ENCODE measurements around the gene LHX4. TPM values are rescaled to one million over a fixed set of nuclear protein-coding genes. Genes with fewer than 3 reads are reported as not detected.

LHX4 gene
- total and polyA plus RNA-seq, 2 of the 8 experiments (the other 6 are each of a cell fraction or from before 2014, with no cell fraction given): 0.85 to 4.9 TPM

DNA sequence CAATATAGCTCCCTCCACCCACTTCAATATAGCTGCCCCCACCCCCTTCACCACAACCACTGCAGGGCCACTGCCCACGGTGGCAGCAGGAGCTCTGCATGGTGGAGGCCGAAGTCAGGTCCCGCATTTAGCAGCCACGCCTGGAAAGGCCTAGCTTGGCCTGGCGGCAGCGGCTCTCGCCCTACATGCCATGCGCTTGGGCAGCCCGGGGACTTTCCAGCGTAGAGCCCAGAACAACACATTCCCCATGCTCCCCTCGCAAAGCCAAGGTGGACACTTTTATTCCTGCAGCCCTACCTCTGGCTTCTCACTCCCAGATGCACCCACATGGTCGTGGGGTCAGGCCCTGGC, 37.1 kb downstream of the LHX4 start (continued):
- TF ChIP-seq, protein P1, sequence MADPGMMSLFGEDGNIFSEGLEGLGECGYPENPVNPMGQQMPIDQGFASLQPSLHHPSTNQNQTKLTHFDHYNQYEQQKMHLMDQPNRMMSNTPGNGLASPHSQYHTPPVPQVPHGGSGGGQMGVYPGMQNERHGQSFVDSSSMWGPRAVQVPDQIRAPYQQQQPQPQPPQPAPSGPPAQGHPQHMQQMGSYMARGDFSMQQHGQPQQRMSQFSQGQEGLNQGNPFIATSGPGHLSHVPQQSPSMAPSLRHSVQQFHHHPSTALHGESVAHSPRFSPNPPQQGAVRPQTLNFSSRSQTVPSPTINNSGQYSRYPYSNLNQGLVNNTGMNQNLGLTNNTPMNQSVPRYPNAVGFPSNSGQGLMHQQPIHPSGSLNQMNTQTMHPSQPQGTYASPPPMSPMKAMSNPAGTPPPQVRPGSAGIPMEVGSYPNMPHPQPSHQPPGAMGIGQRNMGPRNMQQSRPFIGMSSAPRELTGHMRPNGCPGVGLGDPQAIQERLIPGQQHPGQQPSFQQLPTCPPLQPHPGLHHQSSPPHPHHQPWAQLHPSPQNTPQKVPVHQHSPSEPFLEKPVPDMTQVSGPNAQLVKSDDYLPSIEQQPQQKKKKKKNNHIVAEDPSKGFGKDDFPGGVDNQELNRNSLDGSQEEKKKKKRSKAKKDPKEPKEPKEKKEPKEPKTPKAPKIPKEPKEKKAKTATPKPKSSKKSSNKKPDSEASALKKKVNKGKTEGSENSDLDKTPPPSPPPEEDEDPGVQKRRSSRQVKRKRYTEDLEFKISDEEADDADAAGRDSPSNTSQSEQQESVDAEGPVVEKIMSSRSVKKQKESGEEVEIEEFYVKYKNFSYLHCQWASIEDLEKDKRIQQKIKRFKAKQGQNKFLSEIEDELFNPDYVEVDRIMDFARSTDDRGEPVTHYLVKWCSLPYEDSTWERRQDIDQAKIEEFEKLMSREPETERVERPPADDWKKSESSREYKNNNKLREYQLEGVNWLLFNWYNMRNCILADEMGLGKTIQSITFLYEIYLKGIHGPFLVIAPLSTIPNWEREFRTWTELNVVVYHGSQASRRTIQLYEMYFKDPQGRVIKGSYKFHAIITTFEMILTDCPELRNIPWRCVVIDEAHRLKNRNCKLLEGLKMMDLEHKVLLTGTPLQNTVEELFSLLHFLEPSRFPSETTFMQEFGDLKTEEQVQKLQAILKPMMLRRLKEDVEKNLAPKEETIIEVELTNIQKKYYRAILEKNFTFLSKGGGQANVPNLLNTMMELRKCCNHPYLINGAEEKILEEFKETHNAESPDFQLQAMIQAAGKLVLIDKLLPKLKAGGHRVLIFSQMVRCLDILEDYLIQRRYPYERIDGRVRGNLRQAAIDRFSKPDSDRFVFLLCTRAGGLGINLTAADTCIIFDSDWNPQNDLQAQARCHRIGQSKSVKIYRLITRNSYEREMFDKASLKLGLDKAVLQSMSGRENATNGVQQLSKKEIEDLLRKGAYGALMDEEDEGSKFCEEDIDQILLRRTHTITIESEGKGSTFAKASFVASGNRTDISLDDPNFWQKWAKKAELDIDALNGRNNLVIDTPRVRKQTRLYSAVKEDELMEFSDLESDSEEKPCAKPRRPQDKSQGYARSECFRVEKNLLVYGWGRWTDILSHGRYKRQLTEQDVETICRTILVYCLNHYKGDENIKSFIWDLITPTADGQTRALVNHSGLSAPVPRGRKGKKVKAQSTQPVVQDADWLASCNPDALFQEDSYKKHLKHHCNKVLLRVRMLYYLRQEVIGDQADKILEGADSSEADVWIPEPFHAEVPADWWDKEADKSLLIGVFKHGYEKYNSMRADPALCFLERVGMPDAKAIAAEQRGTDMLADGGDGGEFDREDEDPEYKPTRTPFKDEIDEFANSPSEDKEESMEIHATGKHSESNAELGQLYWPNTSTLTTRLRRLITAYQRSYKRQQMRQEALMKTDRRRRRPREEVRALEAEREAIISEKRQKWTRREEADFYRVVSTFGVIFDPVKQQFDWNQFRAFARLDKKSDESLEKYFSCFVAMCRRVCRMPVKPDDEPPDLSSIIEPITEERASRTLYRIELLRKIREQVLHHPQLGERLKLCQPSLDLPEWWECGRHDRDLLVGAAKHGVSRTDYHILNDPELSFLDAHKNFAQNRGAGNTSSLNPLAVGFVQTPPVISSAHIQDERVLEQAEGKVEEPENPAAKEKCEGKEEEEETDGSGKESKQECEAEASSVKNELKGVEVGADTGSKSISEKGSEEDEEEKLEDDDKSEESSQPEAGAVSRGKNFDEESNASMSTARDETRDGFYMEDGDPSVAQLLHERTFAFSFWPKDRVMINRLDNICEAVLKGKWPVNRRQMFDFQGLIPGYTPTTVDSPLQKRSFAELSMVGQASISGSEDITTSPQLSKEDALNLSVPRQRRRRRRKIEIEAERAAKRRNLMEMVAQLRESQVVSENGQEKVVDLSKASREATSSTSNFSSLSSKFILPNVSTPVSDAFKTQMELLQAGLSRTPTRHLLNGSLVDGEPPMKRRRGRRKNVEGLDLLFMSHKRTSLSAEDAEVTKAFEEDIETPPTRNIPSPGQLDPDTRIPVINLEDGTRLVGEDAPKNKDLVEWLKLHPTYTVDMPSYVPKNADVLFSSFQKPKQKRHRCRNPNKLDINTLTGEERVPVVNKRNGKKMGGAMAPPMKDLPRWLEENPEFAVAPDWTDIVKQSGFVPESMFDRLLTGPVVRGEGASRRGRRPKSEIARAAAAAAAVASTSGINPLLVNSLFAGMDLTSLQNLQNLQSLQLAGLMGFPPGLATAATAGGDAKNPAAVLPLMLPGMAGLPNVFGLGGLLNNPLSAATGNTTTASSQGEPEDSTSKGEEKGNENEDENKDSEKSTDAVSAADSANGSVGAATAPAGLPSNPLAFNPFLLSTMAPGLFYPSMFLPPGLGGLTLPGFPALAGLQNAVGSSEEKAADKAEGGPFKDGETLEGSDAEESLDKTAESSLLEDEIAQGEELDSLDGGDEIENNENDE (IDR thresholded peaks at IDR 0.05; ENCODE audit: insufficient replicate concordance, low read length): no peak
- TF ChIP-seq EGR1 (IDR thresholded peaks at IDR 0.05; ENCODE audit: borderline replicate concordance, low read depth, low read length): no peak
- TF ChIP-seq SRF (IDR thresholded peaks at IDR 0.05; ENCODE audit: low read depth, low read length): no peak
- no peak for TF ChIP-seq CBX5 (IDR thresholded peaks at IDR 0.05; ENCODE audit: low read depth, low read length)
- TF ChIP-seq POLR2AphosphoS5 (IDR thresholded peaks at IDR 0.05; ENCODE audit: low read depth, low read length): no peak
- no peak for TF ChIP-seq BRCA1 (IDR thresholded peaks at IDR 0.05; ENCODE audit: low read depth, low read length)
- no peak for TF ChIP-seq ZNF274 (IDR thresholded peaks at IDR 0.05; ENCODE audit: borderline replicate concordance, extremely low read depth, low read length)
- TF ChIP-seq JUN (IDR thresholded peaks at IDR 0.05; ENCODE audit: low read depth, low read length): no peak
- TF ChIP-seq SP4 (IDR thresholded peaks at IDR 0.05; ENCODE audit: low read length): no peak
- no peak for TF ChIP-seq CHD1 (IDR thresholded peaks at IDR 0.05; ENCODE audit: low read depth, low read length)

Measured in H1 (cell line).